WTC11 (cell line): Measurements from ENCODE around the gene LRRC49. TPM values are rescaled to one million over a fixed set of nuclear protein-coding genes. Genes with fewer than 3 reads are reported as not detected.
"Not testable (repeated sequence)": the region's sequence is repeated elsewhere in the genome, so short reads cannot be mapped to it uniquely, and the experiment has no call there.

Experiments
- ATAC-seq: fragments of 200-7000 bp; cut with Tn5 transposase; 2 replicates; pipeline ENCODE4 v1.10.0; 2021; ENCODE audit warnings: mild to moderate bottlenecking, moderate library complexity
- CTCF ChIA-PET: fragments of 300-600 bp; sonication (Branson Sonifier 250); formaldehyde crosslinking; loops from one replicate; lab custom pipeline; 2021; ENCODE audit warnings: antibody characterized with exemption; lab: Charles Lee
- POLR2A ChIA-PET: fragments of 350-600 bp; sonication (Branson Sonifier 250); formaldehyde crosslinking; loops from one replicate; lab custom pipeline; 2021; ENCODE audit warnings: antibody characterized with exemption; lab: Charles Lee
- DNase-seq: peaks from one replicate; pipeline ENCODE4 v3.0.0; 2021; ENCODE audit warnings: low spot score
- H3K27ac Mint-ChIP-seq: 2 replicates; pipeline ENCODE4 v1.8.0; 2021; ENCODE audit warnings: mixed read lengths
- H3K27me3 Mint-ChIP-seq: 2 replicates; pipeline ENCODE4 v1.8.0; 2021; ENCODE audit warnings: low read depth, mild to moderate bottlenecking, moderate library complexity, mixed read lengths
- H3K36me3 Mint-ChIP-seq: 2 replicates; pipeline ENCODE4 v1.8.0; 2021; ENCODE audit warnings: mixed read lengths
- H3K4me1 Mint-ChIP-seq: 2 replicates; pipeline ENCODE4 v1.8.0; 2022; ENCODE audit warnings: mixed read lengths
- H3K4me3 Mint-ChIP-seq: 2 replicates; pipeline ENCODE4 v1.8.0; 2021; ENCODE audit warnings: mild to moderate bottlenecking, moderate library complexity, mixed read lengths
- H3K9me3 Mint-ChIP-seq: 2 replicates; pipeline ENCODE4 v1.8.0; 2021; ENCODE audit warnings: mixed read lengths
- CBFB ChIP-seq: sonication (generic); formaldehyde crosslinking; IDR thresholded peaks from 2 replicates; pipeline ENCODE4 v1.8.1; 2022; ENCODE audit warnings: mild to moderate bottlenecking, low read depth, missing genetic modification reagents
- CREM ChIP-seq: sonication (generic); formaldehyde crosslinking; IDR thresholded peaks from 2 replicates; pipeline ENCODE4 v1.8.1; 2022; ENCODE audit warnings: mild to moderate bottlenecking, missing genetic modification reagents, moderate library complexity
- ELF4 ChIP-seq: sonication (generic); formaldehyde crosslinking; IDR thresholded peaks from 2 replicates; pipeline ENCODE4 v1.8.1; 2022; ENCODE audit warnings: low read depth, mild to moderate bottlenecking, moderate library complexity, missing genetic modification reagents
- GRHL2 ChIP-seq: fragments of 250-450 bp; sonication (Bioruptor Pico); IDR thresholded peaks from 2 replicates; pipeline ENCODE4 v1.8.0; 2022; ENCODE audit warnings: mild to moderate bottlenecking, moderate library complexity; ENCODE audit not compliant: insufficient replicate concordance, severe bottlenecking
- HMGA2 ChIP-seq: fragments of 250-450 bp; sonication (Bioruptor Pico); IDR thresholded peaks from 2 replicates; pipeline ENCODE4 v1.4.0; 2021; ENCODE audit warnings: mild to moderate bottlenecking, moderate library complexity
- JAZF1 ChIP-seq: fragments of 250-450 bp; sonication (Bioruptor Pico); IDR thresholded peaks from 2 replicates; pipeline ENCODE4 v1.9.0; 2021; ENCODE audit warnings: moderate library complexity, mild to moderate bottlenecking, inconsistent platforms
- MXD4 ChIP-seq: fragments of 250-450 bp; sonication (Bioruptor Pico); IDR thresholded peaks from 2 replicates; pipeline ENCODE4 v1.8.0; 2021; ENCODE audit warnings: mild to moderate bottlenecking, moderate library complexity, borderline replicate concordance
- TCF7 ChIP-seq: sonication (generic); formaldehyde crosslinking; IDR thresholded peaks from 2 replicates; pipeline ENCODE4 v1.8.0; 2022; ENCODE audit warnings: mild to moderate bottlenecking, low read depth, missing genetic modification reagents, moderate library complexity
- ZNF317 ChIP-seq: sonication (generic); formaldehyde crosslinking; IDR thresholded peaks from 2 replicates; pipeline ENCODE4 v1.8.1; 2023; ENCODE audit warnings: low read depth, mild to moderate bottlenecking, moderate library complexity, missing genetic modification reagents, borderline replicate concordance
- total RNA-seq: library from RNA; stranded (reverse); gene quantifications from 3 replicates; pipeline ENCODE4 v1.2.3, GENCODE V29; 2021
- TF ChIP-seq, protein P1 (sequence below): sonication (generic); formaldehyde crosslinking; IDR thresholded peaks from 2 replicates; pipeline ENCODE4 v1.8.1; 2023; ENCODE audit warnings: mild to moderate bottlenecking, moderate library complexity, missing genetic modification reagents
- TF ChIP-seq, protein P2 (sequence below): sonication (generic); formaldehyde crosslinking; IDR thresholded peaks from 2 replicates; pipeline ENCODE4 v1.8.1; 2023; ENCODE audit warnings: mild to moderate bottlenecking, missing genetic modification reagents
- TF ChIP-seq, protein P3 (sequence below): sonication (generic); formaldehyde crosslinking; IDR thresholded peaks from 2 replicates; pipeline ENCODE4 v1.8.1; 2022; ENCODE audit warnings: mild to moderate bottlenecking, missing genetic modification reagents, moderate library complexity, borderline replicate concordance
- TF ChIP-seq, protein P4 (sequence below): sonication (generic); formaldehyde crosslinking; conservative IDR thresholded peaks from 2 replicates; pipeline ENCODE4 v1.8.1; 2023; ENCODE audit warnings: mild to moderate bottlenecking, low read depth, missing genetic modification reagents, moderate library complexity

The LRRC49 gene
- total RNA-seq, 1 experiment from 2014 or later, result 6.9 TPM

DNA sequence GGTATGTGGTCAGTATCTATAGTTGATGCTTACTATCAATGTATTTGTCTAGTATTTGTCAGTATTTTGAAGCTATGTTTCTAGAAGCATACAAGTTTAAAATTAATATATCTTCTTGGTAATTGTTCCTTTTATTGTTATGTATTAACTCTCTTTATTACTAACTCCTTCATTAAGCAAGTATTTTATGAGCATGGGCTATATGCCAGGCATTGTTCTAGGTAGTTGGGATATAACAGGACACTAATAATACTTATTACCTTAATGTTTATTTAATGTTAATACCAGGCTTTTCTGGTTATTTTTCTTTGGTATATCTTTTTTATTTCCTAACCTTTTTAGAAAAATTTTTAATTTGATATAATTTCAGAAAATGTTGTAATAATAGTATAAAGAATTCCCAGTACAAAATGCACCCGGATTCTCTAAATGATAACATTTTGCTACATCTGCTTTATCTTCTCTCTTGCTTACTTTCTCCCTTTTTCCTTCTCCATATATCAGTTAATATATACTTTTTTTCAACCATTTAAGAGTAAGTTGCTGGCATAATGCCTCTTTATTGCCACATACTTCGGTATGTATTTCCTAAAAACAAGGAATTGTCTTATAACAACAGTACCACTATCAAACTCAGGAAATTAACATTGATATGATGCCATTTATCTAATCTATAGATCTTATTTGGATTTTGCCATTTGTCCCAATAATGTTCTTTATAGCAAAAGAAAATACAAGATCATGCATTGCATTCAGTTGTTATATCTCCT, 30.9 kb downstream of the LRRC49 start:
- Mint-ChIP-seq H3K27me3 (no peaks in the 10 kb centered on the region), H3K36me3 (no peaks in the 10 kb centered on the region), H3K9me3 (peaks cover 6% of the 10 kb centered on the region), H3K27ac (no peak overlapping the region), H3K4me3 (no peak overlapping the region), H3K4me1 (no peaks in the 10 kb centered on the region)
- ChIA-PET POLR2A (no interaction called here), CTCF (no interaction called here)
- TF ChIP-seq GRHL2 (CRISPR knock-in tag), result no peak
- TF ChIP-seq, protein P1, sequence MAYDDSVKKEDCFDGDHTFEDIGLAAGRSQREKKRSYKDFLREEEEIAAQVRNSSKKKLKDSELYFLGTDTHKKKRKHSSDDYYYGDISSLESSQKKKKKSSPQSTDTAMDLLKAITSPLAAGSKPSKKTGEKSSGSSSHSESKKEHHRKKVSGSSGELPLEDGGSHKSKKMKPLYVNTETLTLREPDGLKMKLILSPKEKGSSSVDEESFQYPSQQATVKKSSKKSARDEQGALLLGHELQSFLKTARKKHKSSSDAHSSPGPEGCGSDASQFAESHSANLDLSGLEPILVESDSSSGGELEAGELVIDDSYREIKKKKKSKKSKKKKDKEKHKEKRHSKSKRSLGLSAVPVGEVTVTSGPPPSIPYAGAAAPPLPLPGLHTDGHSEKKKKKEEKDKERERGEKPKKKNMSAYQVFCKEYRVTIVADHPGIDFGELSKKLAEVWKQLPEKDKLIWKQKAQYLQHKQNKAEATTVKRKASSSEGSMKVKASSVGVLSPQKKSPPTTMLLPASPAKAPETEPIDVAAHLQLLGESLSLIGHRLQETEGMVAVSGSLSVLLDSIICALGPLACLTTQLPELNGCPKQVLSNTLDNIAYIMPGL (CRISPR knock-in tag), result no peak
- no peak for TF ChIP-seq ELF4 (CRISPR knock-in tag)
- TF ChIP-seq HMGA2, result no peak
- no peak for TF ChIP-seq TCF7 (CRISPR knock-in tag)
- TF ChIP-seq MXD4, result no peak
- TF ChIP-seq JAZF1 (CRISPR knock-in tag), result no peak
- no peak for TF ChIP-seq CREM (CRISPR knock-in tag)
- TF ChIP-seq, protein P2, sequence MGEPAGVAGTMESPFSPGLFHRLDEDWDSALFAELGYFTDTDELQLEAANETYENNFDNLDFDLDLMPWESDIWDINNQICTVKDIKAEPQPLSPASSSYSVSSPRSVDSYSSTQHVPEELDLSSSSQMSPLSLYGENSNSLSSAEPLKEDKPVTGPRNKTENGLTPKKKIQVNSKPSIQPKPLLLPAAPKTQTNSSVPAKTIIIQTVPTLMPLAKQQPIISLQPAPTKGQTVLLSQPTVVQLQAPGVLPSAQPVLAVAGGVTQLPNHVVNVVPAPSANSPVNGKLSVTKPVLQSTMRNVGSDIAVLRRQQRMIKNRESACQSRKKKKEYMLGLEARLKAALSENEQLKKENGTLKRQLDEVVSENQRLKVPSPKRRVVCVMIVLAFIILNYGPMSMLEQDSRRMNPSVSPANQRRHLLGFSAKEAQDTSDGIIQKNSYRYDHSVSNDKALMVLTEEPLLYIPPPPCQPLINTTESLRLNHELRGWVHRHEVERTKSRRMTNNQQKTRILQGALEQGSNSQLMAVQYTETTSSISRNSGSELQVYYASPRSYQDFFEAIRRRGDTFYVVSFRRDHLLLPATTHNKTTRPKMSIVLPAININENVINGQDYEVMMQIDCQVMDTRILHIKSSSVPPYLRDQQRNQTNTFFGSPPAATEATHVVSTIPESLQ (CRISPR knock-in tag), result no peak
- DNase-seq, result no peak
- no peak for ATAC-seq

DNA sequence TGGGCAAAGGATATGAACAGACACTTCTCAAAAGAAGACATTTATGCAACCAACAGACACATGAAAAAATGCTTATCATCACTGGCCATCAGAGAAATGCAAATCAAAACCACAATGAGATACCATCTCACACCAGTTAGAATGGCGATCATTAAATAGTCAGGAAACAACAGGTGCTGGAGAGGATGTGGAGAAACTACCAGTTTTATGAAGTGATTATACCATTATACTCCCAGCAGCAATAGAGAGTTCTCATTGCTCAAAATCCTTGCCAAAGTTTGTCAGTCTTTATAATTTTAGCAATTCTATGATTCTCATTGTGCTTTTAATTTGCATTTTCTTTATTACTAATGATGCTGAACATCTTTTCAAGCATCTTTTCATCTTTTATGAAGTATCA, 34.3 kb downstream of the LRRC49 start:
- H3K9me3 Mint-ChIP-seq, DNase-seq, POLR2A ChIA-PET, H3K27ac Mint-ChIP-seq, H3K4me3 Mint-ChIP-seq, ATAC-seq, H3K27me3 Mint-ChIP-seq, H3K36me3 Mint-ChIP-seq, H3K4me1 Mint-ChIP-seq, CTCF ChIA-PET: not testable (repeated sequence)

DNA sequence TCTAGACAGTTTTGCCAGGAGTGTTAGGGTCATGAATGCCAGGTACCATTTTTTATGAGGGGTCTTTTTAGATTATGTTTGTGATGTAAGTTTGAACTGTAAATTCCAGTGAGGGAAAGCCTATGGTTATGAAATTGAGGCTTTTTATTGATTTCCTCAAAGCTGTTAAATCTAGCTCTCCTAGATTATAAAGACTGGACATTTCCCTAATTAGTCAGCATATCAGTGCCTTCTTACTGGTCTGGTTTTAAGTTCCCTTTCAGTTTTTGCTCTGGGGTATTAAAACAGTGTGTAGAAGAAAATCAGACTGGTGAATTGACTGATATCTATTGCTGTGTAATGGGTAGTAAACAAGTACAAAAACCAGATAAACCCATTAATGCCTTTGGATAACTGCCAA, 39.2 kb downstream of the LRRC49 start:
- ATAC-seq, result no peak

More for the DNA sequence above, 39.2 kb downstream of the LRRC49 start:
- H3K4me3 Mint-ChIP-seq, result no peak overlapping the region
- H3K27me3 Mint-ChIP-seq, result no peaks in the 10 kb centered on the region
- no peak overlapping the region for H3K27ac Mint-ChIP-seq
- CTCF ChIA-PET, result interaction anchor here (0.6 kb wide), 1 partner anchor 405 kb away, joined by 3 read pairs; no protein-coding TSS in a partner anchor
- DNase-seq, result no peak
- no peak for TF ChIP-seq CBFB (CRISPR knock-in tag)
- TF ChIP-seq, protein P3, sequence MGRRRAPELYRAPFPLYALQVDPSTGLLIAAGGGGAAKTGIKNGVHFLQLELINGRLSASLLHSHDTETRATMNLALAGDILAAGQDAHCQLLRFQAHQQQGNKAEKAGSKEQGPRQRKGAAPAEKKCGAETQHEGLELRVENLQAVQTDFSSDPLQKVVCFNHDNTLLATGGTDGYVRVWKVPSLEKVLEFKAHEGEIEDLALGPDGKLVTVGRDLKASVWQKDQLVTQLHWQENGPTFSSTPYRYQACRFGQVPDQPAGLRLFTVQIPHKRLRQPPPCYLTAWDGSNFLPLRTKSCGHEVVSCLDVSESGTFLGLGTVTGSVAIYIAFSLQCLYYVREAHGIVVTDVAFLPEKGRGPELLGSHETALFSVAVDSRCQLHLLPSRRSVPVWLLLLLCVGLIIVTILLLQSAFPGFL, result no peak
- TF ChIP-seq, protein P4, sequence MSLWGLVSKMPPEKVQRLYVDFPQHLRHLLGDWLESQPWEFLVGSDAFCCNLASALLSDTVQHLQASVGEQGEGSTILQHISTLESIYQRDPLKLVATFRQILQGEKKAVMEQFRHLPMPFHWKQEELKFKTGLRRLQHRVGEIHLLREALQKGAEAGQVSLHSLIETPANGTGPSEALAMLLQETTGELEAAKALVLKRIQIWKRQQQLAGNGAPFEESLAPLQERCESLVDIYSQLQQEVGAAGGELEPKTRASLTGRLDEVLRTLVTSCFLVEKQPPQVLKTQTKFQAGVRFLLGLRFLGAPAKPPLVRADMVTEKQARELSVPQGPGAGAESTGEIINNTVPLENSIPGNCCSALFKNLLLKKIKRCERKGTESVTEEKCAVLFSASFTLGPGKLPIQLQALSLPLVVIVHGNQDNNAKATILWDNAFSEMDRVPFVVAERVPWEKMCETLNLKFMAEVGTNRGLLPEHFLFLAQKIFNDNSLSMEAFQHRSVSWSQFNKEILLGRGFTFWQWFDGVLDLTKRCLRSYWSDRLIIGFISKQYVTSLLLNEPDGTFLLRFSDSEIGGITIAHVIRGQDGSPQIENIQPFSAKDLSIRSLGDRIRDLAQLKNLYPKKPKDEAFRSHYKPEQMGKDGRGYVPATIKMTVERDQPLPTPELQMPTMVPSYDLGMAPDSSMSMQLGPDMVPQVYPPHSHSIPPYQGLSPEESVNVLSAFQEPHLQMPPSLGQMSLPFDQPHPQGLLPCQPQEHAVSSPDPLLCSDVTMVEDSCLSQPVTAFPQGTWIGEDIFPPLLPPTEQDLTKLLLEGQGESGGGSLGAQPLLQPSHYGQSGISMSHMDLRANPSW, result no peak
- no peak for TF ChIP-seq ZNF317 (CRISPR knock-in tag)
- H3K36me3 Mint-ChIP-seq, result no peaks in the 10 kb centered on the region
- no peaks in the 10 kb centered on the region for H3K9me3 Mint-ChIP-seq
- no peaks in the 10 kb centered on the region for H3K4me1 Mint-ChIP-seq
- POLR2A ChIA-PET, result no interaction called here
